Measurements from ENCODE around the gene TAOK3.

- TF ChIP-seq CTCF (IDR thresholded peaks at IDR 0.05) (no peak), POLR2AphosphoS5 (IDR thresholded peaks at IDR 0.05) (no peak)
These were observed 247.0 kb downstream of the TAOK3 start for GRCh38 chr12:118125743-118126118.

All from prostate gland (tissue), 2 donors.